ENCODE data around the gene ZBP1. TPM values are rescaled to one million over a fixed set of nuclear protein-coding genes. Genes with fewer than 3 reads are reported as not detected.

The ZBP1 gene
- total and polyA plus RNA-seq, 9 donors = 0.12 to 0.92 (median 0.24) TPM; not detected in 4

DNA sequence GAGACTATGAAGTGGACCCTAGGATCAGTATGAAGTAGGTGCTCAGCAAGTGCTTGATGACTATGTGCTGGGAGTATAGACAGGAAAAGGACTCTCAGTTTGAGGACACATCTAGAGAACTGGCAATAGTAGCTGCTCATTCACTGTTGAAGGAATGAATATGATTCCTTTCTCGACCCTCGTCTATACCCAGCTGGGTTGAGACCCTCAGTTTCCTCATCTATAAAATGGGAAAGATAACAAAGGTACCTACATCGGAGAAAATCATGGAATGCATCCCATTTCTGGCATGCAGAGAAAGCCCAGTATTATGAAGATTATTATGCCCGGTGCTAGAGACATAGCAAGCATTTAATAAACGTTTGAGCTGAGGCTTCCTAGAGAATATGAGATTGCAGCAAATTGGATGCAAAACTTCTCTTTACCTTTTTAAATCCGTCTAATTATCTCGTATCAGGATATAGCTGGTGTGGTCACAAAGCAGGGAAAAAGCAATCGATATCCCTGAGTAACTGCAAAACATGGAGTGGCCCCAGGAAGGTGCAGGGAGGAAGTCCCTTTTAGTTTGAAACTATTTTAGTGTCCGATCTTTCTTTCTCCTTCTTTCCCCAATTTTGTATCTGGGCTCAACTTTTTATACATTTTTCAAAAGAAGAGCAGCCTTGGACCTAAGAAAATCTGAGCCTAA is 62.2 kb downstream of the ZBP1 start:
- WGBS, 3 donors = 59 to 71% (median 63%) methylated on average over 9 of the region's 9 CpGs
- intact Hi-C loops (cut with DNase I) = no loop called here

DNA sequence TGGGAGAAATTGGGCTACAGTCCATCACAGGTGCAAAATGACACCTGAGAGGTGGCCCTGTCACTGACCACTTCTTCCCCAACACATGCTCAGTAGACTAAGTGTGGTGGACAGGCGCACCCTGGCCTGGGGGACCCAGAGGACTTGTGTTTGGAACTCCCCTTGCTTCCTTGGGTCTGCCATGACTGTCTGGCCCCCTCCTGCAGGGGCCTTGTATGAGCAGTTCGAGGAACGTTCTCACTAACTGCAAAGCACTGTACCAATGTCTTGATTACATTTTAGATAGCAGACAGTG is 63.3 kb downstream of the ZBP1 start:
- Histone ChIP-seq H3K36me3 (no peaks in the 10 kb centered on the region), H3K27me3 (no peaks in the 10 kb centered on the region), H3K4me3 (no peak overlapping the region), H3K27ac (no peak overlapping the region), H3K4me1 (ENCODE audit: insufficient read depth) (peaks cover 5% of the 10 kb centered on the region), H3K9me3 (no peaks in the 10 kb centered on the region)
- no peak for DNase-seq
- TF ChIP-seq POLR2A (IDR thresholded peaks at IDR 0.05) (no peak), EP300 (IDR thresholded peaks at IDR 0.05) (no peak)
- TF ChIP-seq, protein P1, sequence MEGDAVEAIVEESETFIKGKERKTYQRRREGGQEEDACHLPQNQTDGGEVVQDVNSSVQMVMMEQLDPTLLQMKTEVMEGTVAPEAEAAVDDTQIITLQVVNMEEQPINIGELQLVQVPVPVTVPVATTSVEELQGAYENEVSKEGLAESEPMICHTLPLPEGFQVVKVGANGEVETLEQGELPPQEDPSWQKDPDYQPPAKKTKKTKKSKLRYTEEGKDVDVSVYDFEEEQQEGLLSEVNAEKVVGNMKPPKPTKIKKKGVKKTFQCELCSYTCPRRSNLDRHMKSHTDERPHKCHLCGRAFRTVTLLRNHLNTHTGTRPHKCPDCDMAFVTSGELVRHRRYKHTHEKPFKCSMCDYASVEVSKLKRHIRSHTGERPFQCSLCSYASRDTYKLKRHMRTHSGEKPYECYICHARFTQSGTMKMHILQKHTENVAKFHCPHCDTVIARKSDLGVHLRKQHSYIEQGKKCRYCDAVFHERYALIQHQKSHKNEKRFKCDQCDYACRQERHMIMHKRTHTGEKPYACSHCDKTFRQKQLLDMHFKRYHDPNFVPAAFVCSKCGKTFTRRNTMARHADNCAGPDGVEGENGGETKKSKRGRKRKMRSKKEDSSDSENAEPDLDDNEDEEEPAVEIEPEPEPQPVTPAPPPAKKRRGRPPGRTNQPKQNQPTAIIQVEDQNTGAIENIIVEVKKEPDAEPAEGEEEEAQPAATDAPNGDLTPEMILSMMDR (IDR thresholded peaks at IDR 0.05) = no peak
- intact Hi-C loops (cut with DNase I) = no loop called here
- 77 to 79% (median 78%) methylated on average over 3 of the region's 3 CpGs for WGBS, 3 donors

More for the DNA sequence above, 62.2 kb downstream of the ZBP1 start:
- H3K27me3 ChIP-seq = no peaks in the 10 kb centered on the region
- peaks cover 5% of the 10 kb centered on the region for H3K4me1 ChIP-seq (ENCODE audit: insufficient read depth)
- no peak for DNase-seq
- TF ChIP-seq, protein P1 (IDR thresholded peaks at IDR 0.05) = no peak
- TF ChIP-seq POLR2A (IDR thresholded peaks at IDR 0.05) (no peak), EP300 (IDR thresholded peaks at IDR 0.05) (no peak)
- no peaks in the 10 kb centered on the region for H3K9me3 ChIP-seq
- no peak overlapping the region for H3K27ac ChIP-seq
- no peak overlapping the region for H3K4me3 ChIP-seq
- no peaks in the 10 kb centered on the region for H3K36me3 ChIP-seq

DNA sequence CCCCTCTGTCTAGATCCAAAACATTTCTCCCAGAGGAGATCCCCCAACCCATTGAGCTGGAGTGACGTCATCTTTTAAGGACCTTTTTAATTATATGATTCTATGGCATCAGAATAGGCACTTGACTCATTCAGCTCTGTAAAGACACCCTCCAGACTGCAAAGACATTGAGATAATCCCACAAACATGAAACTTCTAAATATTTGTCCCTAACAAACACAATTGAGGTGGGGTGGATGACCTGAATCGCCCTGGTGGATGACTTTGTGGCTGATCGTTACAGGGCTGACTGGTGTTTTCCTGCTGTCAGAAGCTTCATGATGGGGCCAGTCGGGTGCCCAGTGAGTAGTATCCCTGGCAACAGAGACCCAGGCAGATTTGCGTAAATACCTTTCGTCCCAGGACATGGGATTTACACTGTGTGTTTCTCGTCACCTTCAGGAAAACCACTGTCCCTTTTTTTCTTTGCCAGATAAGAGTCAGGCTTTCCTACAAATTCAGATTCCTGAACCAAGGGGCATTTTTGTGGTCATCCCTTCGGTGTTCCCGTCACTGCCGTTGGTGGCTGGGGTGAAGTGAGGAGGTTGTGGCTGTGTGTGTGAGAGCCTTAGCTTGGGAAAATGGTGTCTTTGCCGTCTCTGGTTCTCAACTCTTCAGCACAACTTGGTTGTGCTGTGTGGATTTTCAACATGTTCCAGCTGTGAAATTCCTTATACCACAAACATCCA is 64.6 kb downstream of the ZBP1 start:
- TF ChIP-seq, protein P1 (IDR thresholded peaks at IDR 0.05) = no peak
- TF ChIP-seq POLR2A (IDR thresholded peaks at IDR 0.05) = no peak
- Histone ChIP-seq H3K9me3 (no peaks in the 10 kb centered on the region), H3K27ac (no peak overlapping the region), H3K36me3 (no peaks in the 10 kb centered on the region), H3K27me3 (no peaks in the 10 kb centered on the region), H3K4me3 (no peak overlapping the region), H3K4me1 (ENCODE audit: insufficient read depth) (no peaks in the 10 kb centered on the region)
- WGBS, 3 donors = 79 to 81% (median 79%) methylated on average over 11 of the region's 11 CpGs
- no peak for DNase-seq
- intact Hi-C loops (cut with DNase I) = no loop called here

Other genes with a start within 250 kb of the ZBP1 start
- 10 to 100 TPM; 20.0 to 77.6 (median 39.3) TPM for gene RBM38, start 229.0 kb downstream of the ZBP1 start, total RNA-seq
- 10 to 100 TPM in 1 of 2 donors, 1 to 10 TPM in 1; 6.3 to 36.6 TPM for gene RBM38, start 229.0 kb downstream of the ZBP1 start, polyA plus RNA-seq
- gene CTCFL, start 95.3 kb downstream of the ZBP1 start, total RNA-seq = under 1 TPM in 2 of 7 donors, not detected in 5; 0.28 to 0.92 TPM
- gene CTCFL, start 95.3 kb downstream of the ZBP1 start, polyA plus RNA-seq = under 1 TPM; 0.01 to 0.07 TPM
- gene PCK1, start 59.3 kb downstream of the ZBP1 start, total RNA-seq = 100 to 1,000 TPM in 1 of 7 donors, 1 to 10 TPM in 4, under 1 TPM in 2; 0.47 to 133 (median 2.0) TPM
- gene PCK1, start 59.3 kb downstream of the ZBP1 start, polyA plus RNA-seq = under 1 TPM; 0.30 to 0.54 TPM
- 10 to 100 TPM in 5 of 7 donors, 1 to 10 TPM in 2; 2.7 to 73.4 (median 17.6) TPM for gene PMEPA1, start 89.6 kb upstream of the ZBP1 start, total RNA-seq
- 10 to 100 TPM; 14.6 to 28.5 TPM for gene PMEPA1, start 89.6 kb upstream of the ZBP1 start, polyA plus RNA-seq